Endodermal cell (in vitro differentiated cells): ENCODE results near the gene FMC1. TPM values are rescaled to one million over a fixed set of nuclear protein-coding genes. Genes with fewer than 3 reads are reported as not detected.

Source experiments
- DNase-seq: peaks from one replicate; pipeline ENCODE4 v3.0.0-alpha.2; 2017
- H3K27ac ChIP-seq: 2 replicates; pipeline ENCODE4 v1.5.1; 2013; ENCODE audit warnings: mild to moderate bottlenecking, low read depth, low read length, moderate library complexity
- H3K27me3 ChIP-seq: 2 replicates; pipeline ENCODE4 v1.6.1; 2013; ENCODE audit warnings: mild to moderate bottlenecking, low read length, moderate library complexity; ENCODE audit not compliant: insufficient read depth, control insufficient read depth, poor library complexity, severe bottlenecking
- H3K36me3 ChIP-seq: 2 replicates; pipeline ENCODE4 v1.7.0; 2013; ENCODE audit warnings: mild to moderate bottlenecking, low read length, moderate library complexity; ENCODE audit not compliant: control insufficient read depth, insufficient read depth
- H3K4me1 ChIP-seq: one replicate; pipeline ENCODE4 v1.7.0; 2013; ENCODE audit warnings: low read length; ENCODE audit not compliant: control insufficient read depth, insufficient read depth
- H3K4me3 ChIP-seq: 2 replicates; pipeline ENCODE4 v1.5.1; 2013; ENCODE audit warnings: mild to moderate bottlenecking, low read length, moderate library complexity
- H3K9ac ChIP-seq: 2 replicates; pipeline ENCODE4 v1.6.1; 2013; ENCODE audit warnings: mild to moderate bottlenecking, low read length, moderate library complexity; ENCODE audit not compliant: poor library complexity, severe bottlenecking; ENCODE audit errors: extremely low read depth
- H3K9me3 ChIP-seq: 2 replicates; pipeline ENCODE4 v1.6.1; 2013; ENCODE audit warnings: mild to moderate bottlenecking, low read length, moderate library complexity; ENCODE audit not compliant: control insufficient read depth
- H3K27ac Mint-ChIP-seq: 2 replicates; pipeline ENCODE4 v1.8.0; 2020; ENCODE audit warnings: mixed read lengths
- H3K27me3 Mint-ChIP-seq: 2 replicates; pipeline ENCODE4 v1.8.0; 2021; ENCODE audit warnings: mild to moderate bottlenecking, mixed read lengths; ENCODE audit not compliant: insufficient read depth
- H3K36me3 Mint-ChIP-seq: 2 replicates; pipeline ENCODE4 v1.8.0; 2020; ENCODE audit warnings: low read depth, mixed read lengths
- H3K4me1 Mint-ChIP-seq: 2 replicates; pipeline ENCODE4 v1.8.0; 2020; ENCODE audit warnings: mixed read lengths
- H3K4me3 Mint-ChIP-seq: 2 replicates; pipeline ENCODE4 v1.8.0; 2020; ENCODE audit warnings: mild to moderate bottlenecking, moderate library complexity, mixed read lengths
- H3K9me3 Mint-ChIP-seq: 2 replicates; pipeline ENCODE4 v1.8.0; 2020; ENCODE audit warnings: mild to moderate bottlenecking, mixed read lengths
- CTCF ChIP-seq: fragments of 200-600 bp; sonication (generic); conservative IDR thresholded peaks from 2 replicates; pipeline ENCODE4 v1.5.0; 2021; ENCODE audit warnings: antibody characterized with exemption, mild to moderate bottlenecking
- WGBS, 2 experiments: methylation state at CpG; one replicate each; pipeline versions ENCODE4 v1.1.5 to v1.1.7; 2013; ENCODE audit warnings: missing lambda C conversion rate in 2 of 2, mixed read lengths in 1 of 2; ENCODE audit not compliant: insufficient coverage in 1 of 2, insufficient read length in 1 of 2; 5-methylcytosine and 5-hydroxymethylcytosine counted together
- total RNA-seq, 2 donors: library from RNA; stranded (reverse); fragmentation: NEBNext Ultra II Directional in 1 of 2; extraction: Animal tissue kit (Norgen Biotek cat#: 25700) in 1 of 2; gene quantifications; 2 replicates in 1 of 2; 3 replicates in 1 of 2; pipeline ENCODE4 v1.2.1, GENCODE V29; 2021

Gene FMC1
- total RNA-seq, 2 donors from 2014 or later, result 10.8 to 17.1 TPM

- Mint-ChIP-seq H3K27ac (no peak overlapping the region), H3K27me3 (no peaks in the 10 kb centered on the region), H3K4me1 (peaks cover 18% of the 10 kb centered on the region), H3K4me3 (no peak overlapping the region), H3K36me3 (peaks cover 40% of the 10 kb centered on the region), H3K9me3 (no peaks in the 10 kb centered on the region)
- H3K27ac ChIP-seq, result no peak overlapping the region
- no peak overlapping the region for H3K9ac ChIP-seq
- H3K36me3 ChIP-seq, result peaks cover 69% of the 10 kb centered on the region
- H3K4me1 ChIP-seq, result no peaks in the 10 kb centered on the region
- H3K27me3 ChIP-seq, result no peaks in the 10 kb centered on the region
- WGBS, 2 experiments, result 87 to 100% methylated on average over 2 of the region's 2 CpGs
- no peak for DNase-seq
- H3K9me3 ChIP-seq, result no peaks in the 10 kb centered on the region
- H3K4me3 ChIP-seq, result no peak overlapping the region
- TF ChIP-seq CTCF, result no peak
Observed at GRCh38 chr7:139299296-139299695, 41.8 kb upstream of the FMC1 start.

DNA sequence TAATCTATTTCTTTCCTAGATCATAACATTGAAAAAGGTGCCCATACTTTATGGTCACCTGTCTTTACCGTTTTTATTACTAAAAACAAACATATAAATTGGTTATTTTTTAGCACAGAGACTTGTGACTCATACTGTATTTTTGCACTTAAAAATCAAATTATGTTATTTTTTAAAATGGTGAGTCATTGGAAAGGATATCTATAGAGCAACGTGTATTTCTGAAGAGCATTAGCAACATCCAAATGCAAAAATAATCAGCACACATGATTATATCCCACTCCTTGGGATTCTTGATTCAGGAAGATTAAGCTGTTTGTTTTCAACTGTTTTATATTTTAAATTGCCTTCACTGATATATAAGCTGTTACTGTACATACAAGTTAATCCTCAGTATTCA, 40.7 kb upstream of the FMC1 start:
- no peaks in the 10 kb centered on the region for H3K9me3 Mint-ChIP-seq

GRCh38 chr7:139304517-139304916, 36.6 kb upstream of the FMC1 start:
- no peak for DNase-seq
- Histone ChIP-seq H3K36me3 (peaks cover 45% of the 10 kb centered on the region), H3K27me3 (no peaks in the 10 kb centered on the region), H3K4me3 (no peak overlapping the region), H3K9ac (no peak overlapping the region), H3K4me1 (no peaks in the 10 kb centered on the region), H3K9me3 (no peaks in the 10 kb centered on the region), H3K27ac (no peak overlapping the region)
- Mint-ChIP-seq H3K27me3 (no peaks in the 10 kb centered on the region), H3K4me3 (no peak overlapping the region), H3K9me3 (no peaks in the 10 kb centered on the region), H3K4me1 (peaks cover 14% of the 10 kb centered on the region), H3K27ac (no peak overlapping the region), H3K36me3 (peaks cover 31% of the 10 kb centered on the region)
- TF ChIP-seq CTCF, result no peak
- WGBS, 2 experiments, result 87 to 100% methylated on average over 1 of the region's 1 CpG

More for the DNA sequence above, 40.7 kb upstream of the FMC1 start:
- no peak overlapping the region for H3K4me3 ChIP-seq
- Mint-ChIP-seq H3K27ac (no peak overlapping the region), H3K27me3 (no peaks in the 10 kb centered on the region), H3K36me3 (peaks cover 36% of the 10 kb centered on the region), H3K4me3 (no peak overlapping the region), H3K4me1 (peaks cover 18% of the 10 kb centered on the region)
- H3K9me3 ChIP-seq, result no peaks in the 10 kb centered on the region
- peaks cover 60% of the 10 kb centered on the region for H3K36me3 ChIP-seq
- H3K4me1 ChIP-seq, result no peaks in the 10 kb centered on the region
- TF ChIP-seq CTCF, result no peak
- H3K27me3 ChIP-seq, result no peaks in the 10 kb centered on the region
- H3K9ac ChIP-seq, result no peak overlapping the region
- 100% methylated on average over 2 of the region's 2 CpGs; no CpG with 5 or more reads in 1 of the 2 experiments for WGBS, 2 experiments
- H3K27ac ChIP-seq, result no peak overlapping the region
- DNase-seq, result no peak
